Measurements from ENCODE around the gene TMEM185B.
"Not testable (repeated sequence)": the region's sequence is repeated elsewhere in the genome, so short reads cannot be mapped to it uniquely, and the experiment has no call there.

TMEM185B gene

DNA sequence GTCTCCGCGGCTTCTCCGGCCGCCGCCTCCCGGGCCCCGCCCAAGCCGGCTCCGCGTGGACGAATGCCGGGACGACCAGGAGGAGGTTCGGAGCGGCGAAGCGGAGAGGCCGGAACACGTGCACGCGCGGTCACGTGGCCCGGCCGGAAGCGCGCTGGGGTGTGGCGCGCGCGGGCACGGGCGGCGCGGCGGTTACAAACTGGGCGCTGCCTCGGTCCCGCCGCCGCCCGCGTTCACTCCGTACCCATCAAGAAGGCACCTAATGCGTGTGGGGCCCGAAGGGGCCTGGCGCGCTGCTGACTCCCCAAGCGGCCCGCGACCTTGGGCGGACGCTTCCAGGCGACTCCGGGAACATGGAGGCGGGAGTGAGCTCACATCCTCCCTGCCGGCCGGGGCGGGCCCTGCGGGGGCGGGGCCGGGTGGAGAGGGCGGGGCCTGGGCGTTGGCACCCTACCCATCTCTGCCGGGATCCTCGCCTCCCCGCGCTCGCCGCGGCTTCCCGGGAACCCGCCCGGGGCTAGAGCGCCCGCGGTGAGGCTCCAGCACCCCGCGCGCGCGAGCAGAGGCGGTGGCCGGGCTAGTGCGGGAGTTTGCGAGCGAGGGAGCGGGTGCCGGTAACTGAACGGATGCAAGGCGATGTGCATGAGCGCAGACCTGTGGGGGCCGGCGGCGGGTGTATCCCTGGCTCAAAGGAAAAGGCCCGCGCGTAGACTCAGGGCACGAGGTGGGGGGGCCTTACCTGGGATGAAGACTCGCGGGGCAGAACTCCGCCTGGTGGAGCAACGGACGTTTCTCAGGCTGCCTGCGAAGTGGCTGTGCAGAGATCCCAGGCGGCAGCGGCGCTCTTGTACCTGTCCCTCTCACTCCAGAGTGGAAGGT lies at the start of gene TMEM185B:
Gene TMEM185B, minus strand, starts transcription at position 367 of the 879 bp plus-strand sequence. CDS start 424 bp downstream, outside the sequence.
- peak; percentile 89 for DNase-seq

DNA sequence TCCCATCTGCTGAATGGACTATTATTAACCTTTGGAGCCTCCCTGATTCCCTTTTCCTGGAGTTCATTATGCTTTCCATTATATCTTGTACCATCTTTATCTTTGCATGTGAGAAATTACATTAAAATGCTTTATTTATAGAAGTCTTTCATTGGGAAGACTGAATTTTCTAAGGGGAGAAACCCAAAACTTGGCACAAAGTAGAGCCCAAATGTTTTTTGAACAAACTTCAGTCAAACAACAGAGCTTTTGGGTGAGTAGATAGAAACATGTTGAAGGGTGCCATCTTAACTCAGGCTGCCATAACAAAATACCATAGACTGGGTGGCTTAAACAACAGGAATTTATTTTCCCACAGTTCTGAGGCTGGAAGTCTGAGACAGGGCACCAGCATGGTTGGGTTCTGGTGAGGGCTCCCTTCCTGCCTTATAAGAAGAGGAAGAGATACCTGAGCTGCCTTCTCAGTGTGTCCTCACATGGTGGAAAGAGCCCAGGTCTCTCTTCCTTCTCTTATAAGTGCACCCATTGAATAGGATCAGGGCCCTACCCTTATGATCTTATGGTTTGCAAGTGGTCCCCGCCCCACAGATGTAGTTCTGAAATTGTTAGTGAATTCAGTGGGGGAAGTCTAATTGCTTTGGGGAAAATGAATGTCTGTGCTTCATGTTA lies 48.6 kb upstream of the TMEM185B start:
- DNase-seq = no peak

DNA sequence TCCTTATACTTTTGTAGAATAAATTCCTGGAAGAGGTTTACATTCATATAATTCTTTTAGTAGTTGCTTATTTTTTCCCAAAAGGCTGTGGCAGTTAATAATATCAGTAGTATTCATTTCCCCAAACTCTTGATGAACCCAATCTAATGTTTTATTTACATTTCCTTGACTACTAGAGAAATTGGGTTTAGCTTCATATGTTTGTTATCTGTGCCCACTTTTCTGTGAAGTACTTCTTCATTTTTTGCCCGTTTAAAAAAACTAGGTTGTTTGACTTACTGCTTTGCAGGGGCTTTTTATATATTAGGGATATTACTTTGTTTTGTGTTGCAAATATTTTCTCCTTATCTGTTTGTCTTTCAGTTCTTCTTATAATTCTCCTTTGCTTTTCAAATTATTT lies 46.6 kb upstream of the TMEM185B start:
- no peak for DNase-seq

DNA sequence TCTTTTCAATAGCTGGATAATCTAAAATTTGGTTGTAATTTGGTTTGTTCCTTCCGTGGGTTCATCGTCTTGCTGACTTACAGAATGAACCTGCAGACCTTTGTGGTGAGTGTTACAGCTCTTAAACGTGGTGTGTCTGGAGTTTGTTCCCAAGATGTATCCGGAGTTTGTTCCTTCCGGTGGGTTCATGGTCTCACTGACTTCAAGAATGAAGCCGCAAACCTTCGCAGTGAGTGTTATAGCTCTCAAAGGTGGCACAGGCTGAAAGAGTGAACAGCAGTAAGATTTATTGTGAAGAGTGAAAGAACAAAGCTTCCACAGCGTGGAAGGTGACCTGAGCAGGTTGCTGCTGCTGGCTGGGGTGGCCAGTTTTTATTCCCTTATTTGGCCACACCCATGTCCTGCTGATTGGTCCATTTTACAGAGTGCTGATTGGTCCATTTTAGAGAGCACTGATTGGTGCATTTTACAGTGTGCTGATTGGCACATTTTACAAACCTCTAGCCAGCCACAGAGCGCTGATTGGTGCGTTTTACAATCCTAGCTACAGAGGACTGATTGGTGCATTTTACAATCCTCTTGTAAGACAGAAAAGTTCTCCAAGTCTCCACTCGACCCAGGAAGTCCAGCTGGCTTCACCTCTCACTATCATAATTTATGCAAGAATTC lies 46.0 kb upstream of the TMEM185B start:
- DNase-seq = no peak

DNA sequence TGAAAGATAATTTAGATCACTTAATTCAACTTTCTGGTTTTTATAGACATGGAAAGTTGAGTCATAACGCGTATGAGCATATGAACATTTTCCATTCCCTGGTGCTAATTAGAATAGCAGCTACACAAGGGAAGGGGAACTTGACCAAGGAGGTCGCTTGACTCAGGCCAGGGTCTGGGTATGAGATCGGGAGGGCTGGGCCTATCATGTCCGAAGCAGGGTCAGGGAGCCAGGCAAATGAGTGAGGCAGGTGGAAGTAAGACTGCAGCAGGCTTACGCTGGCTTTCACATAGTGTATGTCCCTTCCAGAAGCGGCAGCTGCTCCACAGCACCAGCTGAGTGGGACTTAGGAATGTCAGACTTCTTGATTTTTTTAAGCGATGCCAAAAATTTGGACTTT lies 44.1 kb upstream of the TMEM185B start:
- DNase-seq = no peak

DNA sequence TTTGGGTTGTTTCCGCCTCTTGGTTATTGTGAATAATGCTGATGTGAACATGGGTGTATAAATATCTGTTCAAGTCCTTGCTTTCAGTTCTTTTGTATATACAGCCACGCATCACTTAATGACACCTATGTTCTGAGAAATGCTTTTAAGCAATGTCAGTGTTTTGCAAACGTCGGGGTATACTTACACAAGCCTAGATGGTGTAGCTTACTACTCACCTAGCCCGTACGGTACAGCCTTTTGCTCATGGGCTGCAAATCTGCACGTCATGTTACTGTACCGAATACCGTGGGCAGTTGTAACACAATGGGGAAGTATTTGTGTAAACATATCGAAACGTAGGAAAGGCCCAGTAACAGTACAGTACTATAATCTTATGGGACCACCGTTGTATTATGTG lies 41.8 kb upstream of the TMEM185B start:
- DNase-seq = no peak

DNA sequence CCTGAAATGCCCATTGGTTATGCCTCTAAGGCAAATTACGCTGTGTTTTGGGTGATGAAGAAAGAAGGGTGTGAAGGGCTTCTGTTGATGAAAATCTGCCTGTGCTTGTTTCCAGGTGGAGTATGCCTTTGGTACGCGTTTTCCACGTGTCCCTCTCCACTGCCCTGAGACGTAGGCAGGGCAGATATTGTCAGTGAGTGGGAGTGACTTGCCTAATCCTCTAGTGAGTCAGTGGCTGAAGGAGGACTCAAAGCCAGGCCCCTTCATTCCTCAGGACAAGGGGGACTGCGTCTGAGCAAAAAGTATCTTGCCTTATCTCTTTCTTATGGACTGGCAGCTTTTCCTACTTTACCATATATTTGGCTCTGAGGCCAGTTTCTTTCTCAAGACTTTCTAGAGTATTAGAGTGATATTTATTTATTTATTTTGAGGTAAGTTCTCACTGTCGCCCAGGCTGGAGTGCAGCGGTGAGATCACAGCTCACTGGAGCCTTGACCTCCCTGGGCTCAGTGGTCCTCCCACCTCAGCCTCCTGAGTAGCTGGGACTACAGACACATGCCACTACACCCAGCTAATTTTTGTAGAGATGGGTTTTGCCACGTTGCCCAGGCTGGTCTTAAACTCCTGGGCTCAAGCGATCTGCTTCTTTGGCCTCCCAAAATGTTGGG lies 39.7 kb upstream of the TMEM185B start:
- no peak for DNase-seq

DNA sequence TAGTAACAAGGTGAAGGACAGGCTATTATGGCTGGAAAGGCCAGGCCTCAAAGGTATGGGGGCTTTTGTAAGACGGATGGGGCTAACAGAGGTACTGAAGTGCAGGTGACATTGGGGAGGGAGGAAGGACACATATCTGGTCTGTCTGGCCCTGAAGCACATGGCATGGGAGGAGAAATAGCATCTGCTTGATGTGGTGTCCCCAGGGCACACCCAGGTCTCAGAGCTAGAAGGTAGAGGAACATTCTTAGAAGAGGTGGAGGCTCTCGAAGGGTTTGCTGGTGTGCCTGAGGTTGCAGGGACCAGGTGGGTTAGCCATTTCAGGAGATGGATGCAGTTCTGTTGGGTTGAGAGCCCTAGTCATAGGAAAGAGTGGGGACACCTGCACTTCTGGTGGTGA lies 39.0 kb upstream of the TMEM185B start:
- DNase-seq = no peak

DNA sequence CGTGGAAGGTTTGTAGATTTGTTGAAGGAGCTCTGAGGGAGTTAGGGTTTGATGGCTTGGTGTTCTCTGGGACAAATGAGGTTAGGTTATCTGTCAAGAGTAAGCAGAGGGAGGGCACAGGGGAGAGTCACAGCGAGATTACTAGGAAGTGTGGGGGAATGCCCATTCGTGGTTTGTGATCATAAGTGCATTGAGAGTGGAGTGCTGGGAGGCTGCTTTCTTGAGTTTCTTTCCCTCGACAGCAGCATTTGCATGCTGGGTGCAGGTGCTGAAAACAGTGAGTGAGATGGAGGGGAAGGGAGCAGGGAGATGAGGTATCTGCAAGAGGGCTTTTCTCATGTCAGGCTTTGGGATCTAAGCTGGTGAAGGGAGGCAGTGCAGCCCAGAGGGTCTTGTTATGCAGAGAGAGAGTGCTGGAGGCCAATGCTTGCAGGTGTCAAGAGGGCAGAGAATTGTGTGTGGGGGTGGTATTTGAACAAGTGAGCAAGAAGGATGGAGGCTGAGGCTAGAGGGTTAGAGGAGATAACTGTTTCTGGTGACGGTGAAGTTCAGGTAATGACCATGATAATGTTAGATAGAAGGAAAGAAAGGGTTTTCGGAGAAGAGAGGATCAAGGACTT lies 38.3 kb upstream of the TMEM185B start:
- DNase-seq = no peak

DNA sequence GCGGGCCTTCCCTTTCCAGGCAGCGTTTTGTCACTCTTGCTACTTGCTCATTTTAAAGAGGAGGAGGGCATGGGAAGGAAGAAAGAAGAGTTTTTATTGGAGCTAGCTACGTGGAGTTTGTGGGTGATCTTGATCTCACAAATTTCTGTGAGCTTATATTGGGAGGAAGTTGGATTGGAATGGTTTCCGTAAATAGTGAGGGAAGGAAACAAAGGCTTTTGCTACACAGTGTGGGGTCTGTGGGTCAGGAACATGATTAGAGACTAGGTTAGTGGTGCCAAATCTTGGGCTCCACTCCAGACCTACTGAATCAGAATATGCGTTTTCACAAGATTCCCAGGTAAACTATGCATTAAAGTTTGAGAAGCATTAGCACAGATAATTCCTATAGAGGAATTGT lies 37.5 kb upstream of the TMEM185B start:
- DNase-seq = no peak

DNA sequence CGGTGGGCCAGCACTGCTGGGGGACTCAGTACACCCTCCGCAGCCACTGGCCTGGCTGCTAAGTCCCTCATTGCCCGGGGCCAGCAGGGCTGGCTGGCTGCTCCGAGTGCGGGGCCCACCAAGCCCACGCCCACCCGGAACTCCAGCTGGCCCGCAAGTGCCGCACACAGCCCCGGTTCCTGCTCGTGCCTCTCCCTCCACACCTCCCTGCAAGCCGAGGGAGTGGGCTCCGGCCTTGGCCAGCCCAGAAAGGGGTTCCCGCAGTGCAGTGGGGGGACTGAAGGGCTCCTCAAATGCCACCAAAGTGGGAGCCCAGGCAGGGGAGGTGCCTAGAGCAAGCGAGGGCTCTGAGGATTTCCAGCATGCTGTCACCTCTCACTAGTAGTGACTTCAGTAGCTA lies 36.7 kb upstream of the TMEM185B start:
- not testable (repeated sequence) for DNase-seq

DNA sequence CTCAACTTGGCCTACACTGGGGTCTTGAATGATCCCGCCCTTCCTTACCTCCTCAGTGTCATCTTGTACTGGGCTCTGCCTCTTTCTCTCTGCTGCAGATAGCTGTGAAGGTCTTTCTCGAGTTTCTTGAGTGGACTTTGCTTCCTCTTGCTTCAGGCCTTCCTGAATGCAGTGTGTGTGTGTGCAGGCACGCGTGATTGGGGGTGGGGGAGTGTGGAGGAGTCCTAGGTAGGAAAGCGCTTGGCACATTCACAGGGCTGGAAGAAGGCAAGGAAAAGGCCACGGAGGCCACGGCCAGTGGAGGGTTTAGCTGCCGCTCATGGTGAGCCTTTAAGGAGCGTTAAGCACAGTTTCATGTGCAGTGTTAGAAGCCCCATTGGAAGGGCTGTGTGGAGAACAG lies 35.0 kb upstream of the TMEM185B start:
- DNase-seq = no peak

DNA sequence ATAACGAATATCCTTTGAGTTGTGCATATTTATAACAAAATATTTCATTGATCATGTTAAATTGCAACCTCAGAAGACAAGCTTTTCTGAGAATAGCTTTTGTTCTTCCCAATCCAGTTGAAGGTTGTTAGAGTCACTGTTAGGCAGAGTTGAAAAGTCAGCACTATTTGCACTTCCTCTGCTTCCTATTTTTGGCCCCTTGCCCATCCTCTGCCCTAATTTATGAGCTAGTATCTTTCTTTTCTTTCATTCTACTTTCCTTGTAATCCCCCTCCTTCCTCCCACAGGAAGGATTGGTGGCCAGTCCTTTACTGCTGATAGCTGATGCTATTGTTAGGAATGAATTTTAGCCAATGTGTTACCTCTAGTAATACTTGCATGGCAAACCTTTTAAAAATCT lies 34.3 kb upstream of the TMEM185B start:
- no peak for DNase-seq

DNA sequence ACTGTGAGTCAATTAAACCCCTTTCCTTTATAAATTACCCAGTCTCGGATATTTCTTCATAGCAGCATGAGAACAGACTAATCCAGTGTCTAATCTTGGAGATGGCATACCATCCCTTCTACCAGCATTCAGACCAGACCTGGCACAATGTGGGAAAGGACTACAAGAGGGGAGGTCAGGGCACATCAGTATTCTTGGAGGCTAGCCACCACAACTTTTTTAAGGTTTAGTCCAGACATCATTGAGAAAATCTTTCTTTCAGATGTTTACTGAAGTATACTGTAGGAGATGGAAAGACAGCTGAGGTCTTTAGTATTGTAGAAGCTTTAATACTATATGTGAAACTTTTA lies 33.4 kb upstream of the TMEM185B start:
- DNase-seq = no peak

DNA sequence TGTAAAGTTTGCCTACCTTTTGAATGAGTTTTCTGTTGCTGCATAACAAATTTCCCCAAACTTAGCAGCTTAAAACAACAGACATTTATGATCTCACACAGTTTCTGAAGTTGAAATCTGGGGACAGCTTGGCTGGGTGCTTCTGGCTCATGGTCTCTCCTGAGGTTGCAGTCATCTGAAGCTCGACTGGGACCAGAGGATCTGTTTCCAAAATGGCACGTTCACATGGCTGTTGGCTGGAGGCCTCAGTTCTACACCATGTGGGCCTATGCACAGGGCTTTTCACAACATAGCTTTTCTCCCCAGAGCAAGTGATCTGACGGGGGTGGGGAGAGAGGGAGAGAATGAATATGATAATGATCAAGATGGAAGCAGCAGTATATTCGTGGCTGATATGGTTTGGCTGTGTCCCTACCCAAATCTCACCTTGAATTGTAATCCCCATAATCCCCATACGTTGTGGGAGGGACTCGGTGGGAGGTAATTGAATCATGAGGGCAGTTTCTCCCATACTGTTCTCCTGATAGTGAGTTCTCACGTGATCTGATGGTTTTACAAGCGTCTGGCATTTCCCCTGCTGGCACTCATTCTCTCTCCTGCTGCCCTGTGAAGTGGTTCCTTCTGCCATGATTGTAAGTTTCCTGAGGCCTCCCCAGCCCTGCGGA lies 32.9 kb upstream of the TMEM185B start:
- no peak for DNase-seq

DNA sequence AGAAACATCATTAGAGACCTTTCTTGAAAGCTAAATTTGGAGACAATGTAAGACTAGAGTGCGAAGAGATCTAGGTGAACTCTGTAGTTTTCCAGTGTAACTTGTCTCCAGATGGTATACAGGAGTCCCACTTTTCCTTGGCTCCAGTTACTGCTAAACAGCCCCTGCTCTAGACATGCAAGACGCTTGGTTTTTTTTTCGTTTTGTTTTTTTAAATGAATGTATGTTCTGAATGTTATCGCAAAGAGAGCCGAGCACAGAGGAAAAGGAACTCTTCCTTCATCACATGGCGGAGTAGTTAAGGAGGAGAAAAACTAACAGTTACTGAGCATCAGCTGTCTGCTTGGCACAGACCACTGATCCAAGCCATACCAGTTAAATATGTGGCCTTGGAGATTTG lies 31.9 kb upstream of the TMEM185B start:
- no peak for DNase-seq

DNA sequence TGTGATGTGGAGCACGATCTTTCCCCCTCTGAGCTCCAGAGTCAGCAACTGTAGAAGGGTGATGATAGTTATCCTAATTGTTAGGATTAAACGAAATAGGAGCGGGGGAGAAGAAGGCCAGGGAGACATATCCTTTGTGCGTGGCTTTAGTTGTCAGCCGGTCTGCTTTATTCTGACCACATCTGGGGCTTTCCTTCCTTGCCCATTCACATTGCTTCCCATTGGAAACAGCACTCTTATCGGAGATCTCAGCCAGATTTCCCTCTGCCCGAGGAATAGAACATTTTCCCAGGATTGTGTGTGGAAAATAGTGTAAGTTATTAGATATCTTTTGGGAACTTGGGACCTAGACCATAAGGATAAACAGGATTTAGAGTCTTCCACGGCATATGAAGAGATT lies 31.0 kb upstream of the TMEM185B start:
- DNase-seq = no peak

DNA sequence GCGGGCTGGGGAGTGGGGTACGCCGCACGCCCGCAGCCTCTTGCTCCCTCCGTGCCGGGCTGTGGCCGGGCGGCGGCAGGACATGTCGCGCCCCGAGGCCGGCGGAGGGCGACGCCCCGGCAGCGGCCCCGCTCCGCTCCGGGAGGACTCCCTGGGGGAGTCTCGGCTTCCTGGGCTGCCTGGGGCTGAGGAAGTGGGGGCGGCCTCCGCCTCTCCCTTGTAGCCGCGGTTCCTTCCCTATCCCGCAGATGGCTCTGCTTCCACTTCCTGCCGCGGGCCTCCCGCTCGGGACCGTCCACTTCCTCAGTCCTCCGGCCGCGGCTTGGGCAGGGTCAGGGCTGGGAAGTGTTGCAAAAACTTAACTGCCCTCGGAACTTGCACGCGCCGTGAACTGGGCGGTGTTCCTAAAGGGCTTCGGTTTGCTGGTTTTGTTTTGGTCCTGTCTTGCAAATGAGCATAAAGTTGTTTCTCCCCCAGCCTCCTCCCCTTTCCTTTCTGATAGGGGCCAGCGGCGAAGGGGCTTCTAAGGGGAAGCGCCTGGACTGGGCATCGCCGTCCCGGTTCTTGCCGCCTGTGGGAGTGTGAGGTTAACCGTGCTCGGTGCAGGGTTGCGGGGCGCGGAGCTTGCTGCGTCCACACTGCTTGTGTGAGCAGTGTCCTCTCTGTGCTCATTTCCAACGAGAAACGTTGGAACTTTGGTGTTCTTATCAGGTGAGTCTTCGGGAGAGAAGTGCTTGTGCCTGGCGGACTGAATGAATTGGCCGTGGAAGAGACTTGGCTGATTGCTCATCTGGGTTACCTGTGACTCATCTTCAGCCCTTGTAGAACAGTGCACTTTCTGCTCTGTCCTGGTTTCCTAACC lies 30.1 kb upstream of the TMEM185B start:
- DNase-seq = peak; percentile 5

DNA sequence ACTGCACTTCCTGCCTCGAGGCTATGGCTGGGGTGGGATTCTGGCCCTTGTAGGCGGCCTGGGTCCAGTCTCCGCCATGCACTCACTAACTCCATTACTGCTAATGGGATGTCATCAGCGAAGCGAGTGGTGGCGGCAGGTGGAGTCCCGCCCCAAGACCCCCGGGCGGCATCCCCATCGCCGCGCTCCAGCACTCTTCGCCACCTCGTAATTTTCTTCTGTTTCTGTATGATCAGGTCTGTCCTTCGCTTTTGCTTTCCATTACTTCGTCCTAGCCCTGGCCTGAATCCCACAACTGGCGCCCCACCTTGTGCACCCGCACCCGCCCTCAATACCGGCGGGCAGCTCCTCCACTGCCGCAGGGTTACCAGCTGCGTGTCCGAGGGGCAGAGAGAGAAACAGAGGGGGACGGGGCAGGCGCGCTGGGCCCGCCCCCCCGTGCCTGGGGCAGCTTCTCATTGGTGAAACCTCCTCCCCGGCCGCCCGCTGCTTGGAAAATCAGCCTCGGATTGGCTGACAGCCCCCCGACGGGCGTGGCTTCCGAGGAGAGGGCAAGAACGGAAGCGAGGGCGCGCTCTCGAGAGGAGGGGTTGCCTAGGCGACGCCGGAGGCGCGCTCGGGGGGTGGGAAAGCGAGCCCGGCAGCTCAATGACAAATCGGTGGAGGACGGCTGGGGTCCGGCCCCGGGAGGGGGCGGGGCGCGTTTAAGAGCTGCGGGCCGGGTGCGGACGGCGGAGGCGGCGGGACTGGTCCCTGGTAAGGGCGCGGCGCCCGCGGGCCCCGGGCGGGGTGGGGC lies 29.2 kb upstream of the TMEM185B start, which contains the start of gene RALB:
Gene RALB, plus strand, starts transcription at position 628 of the 796 bp plus-strand sequence. CDS start 25,813 bp downstream, outside the sequence.
- peak; percentile 98 for DNase-seq

DNA sequence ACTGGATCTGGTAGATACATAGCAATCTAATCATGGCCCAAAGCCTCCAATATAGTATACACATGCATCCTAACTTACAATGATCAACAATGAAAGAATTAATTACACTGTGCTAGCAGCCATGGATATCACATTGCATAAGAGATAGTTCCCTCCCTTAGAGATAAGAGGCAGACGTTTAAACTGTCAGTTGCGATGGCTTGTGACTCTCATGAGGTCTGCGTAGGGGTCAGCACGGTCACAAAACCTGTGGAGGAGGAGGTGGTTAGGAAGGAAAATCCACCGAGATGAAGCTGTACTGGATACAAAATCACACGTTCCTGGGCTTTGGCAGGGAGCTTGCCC lies 28.7 kb upstream of the TMEM185B start:
- no peak for DNase-seq
